Gastroesophageal sphincter (tissue), 4 donors: ENCODE results near the gene SCIMP. TPM values are rescaled to one million over a fixed set of nuclear protein-coding genes. Genes with fewer than 3 reads are reported as not detected.
"Not testable (repeated sequence)": the region's sequence is repeated elsewhere in the genome, so short reads cannot be mapped to it uniquely, and the experiment has no call there.

ENCODE experiments used
- ATAC-seq: fragments of 150-250 bp; one replicate; pipeline ENCODE4 v1.9.1; 2016; ENCODE audit warnings: mild to moderate bottlenecking, moderate library complexity
- H3K27ac ChIP-seq, 4 donors: fragments of 200-600 bp; sonication (generic) in 3 of 4; 1 replicate in 3 of 4; 2 replicates in 1 of 4; pipeline ENCODE4 v1.5.1; 2016 to 2019
- H3K27me3 ChIP-seq: fragments of 200-600 bp; sonication (generic); one replicate; pipeline ENCODE4 v1.5.1; 2019
- H3K36me3 ChIP-seq, 2 donors: fragments of 200-600 bp; sonication (generic); one replicate each; pipeline ENCODE4 v1.5.1; 2019; ENCODE audit warnings: control low read depth in 1 of 2
- H3K4me1 ChIP-seq, 3 donors: fragments of 200-600 bp; sonication (generic); 1 replicate in 2 of 3; 2 replicates in 1 of 3; pipeline ENCODE4 v1.5.1; 2016 to 2019; ENCODE audit warnings: control low read depth in 2 of 3
- H3K4me3 ChIP-seq, 2 donors: fragments of 200-600 bp; sonication (generic); one replicate each; pipeline ENCODE4 v1.5.1; 2019; ENCODE audit warnings: mild to moderate bottlenecking in 1 of 2, moderate library complexity in 1 of 2
- H3K9me3 ChIP-seq, 3 donors: fragments of 200-600 bp; sonication (generic); one replicate each; pipeline ENCODE4 v1.5.1; 2017 to 2019; ENCODE audit warnings: control low read depth in 2 of 3
- EP300 ChIP-seq: sonication (generic); formaldehyde crosslinking; IDR thresholded peaks from one replicate; pipeline ENCODE4 v1.6.1; 2017; ENCODE audit warnings: antibody characterized with exemption, mild to moderate bottlenecking
- POLR2A ChIP-seq, 2 donors: fragments of 450-650 bp; IDR thresholded peaks; one replicate each; pipeline ENCODE4 v1.6.1; 2017; ENCODE audit warnings: antibody characterized with exemption in 2 of 2, mild to moderate bottlenecking in 2 of 2, moderate library complexity in 1 of 2
- POLR2AphosphoS5 ChIP-seq: sonication (generic); formaldehyde crosslinking; IDR thresholded peaks from one replicate; pipeline ENCODE4 v1.6.1; 2017; ENCODE audit warnings: antibody characterized with exemption
- WGBS, 2 donors: methylation state at CpG; one replicate each; pipeline ENCODE4 v1.1.5; 2018; ENCODE audit warnings: low coverage in 1 of 2; 5-methylcytosine and 5-hydroxymethylcytosine counted together
- total RNA-seq, 4 donors: library from RNA; depleted of rRNA; stranded (reverse); fragments of >200 nt; gene quantifications; one replicate each; pipeline ENCODE4 v1.1.0, GENCODE V29; 2016
- TF ChIP-seq, protein P1 (sequence below), 4 experiments: fragments of 200-600 bp in 2 of 4; fragments of 450-650 bp in 2 of 4; sonication (generic) in 1 of 4; IDR thresholded peaks; one replicate each; pipeline ENCODE4 v1.5.1; 2017 to 2019; ENCODE audit warnings: antibody characterized with exemption in 4 of 4, mild to moderate bottlenecking in 2 of 4, moderate library complexity in 2 of 4

Gene SCIMP
- total RNA-seq, 4 donors from 2014 or later, result 0.49 to 2.2 (median 1.9) TPM; not detected in 1

DNA sequence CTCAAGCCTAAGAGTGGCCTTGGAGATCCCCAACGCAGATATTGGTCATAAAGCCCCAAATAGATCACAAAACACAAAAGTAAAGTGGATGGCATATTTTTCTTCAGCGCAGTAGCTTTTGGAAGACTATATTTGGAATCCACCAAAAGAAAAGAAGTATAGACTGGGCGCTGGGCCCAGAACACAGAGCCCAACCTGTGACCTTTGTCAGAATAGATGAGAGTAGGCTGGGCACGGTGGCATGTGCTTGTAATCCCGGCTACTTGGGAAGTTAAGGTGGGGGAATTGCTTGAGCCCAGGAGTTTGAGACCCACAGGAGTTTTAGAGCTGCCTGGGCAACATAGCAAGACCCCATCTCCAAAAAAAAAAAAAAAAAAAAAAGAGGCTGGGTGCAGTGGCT, 14.6 kb downstream of the SCIMP start:
- WGBS, 2 donors, result 65 to 72% methylated on average over 3 to 5 of the region's 5 CpGs
- peaks cover 0 to 6% (median 0%) of the 10 kb centered on the region in 3 donors for H3K4me1 ChIP-seq
- no peak for ATAC-seq
- H3K9me3 ChIP-seq, result no peaks in the 10 kb centered on the region
- no peaks in the 10 kb centered on the region for H3K27me3 ChIP-seq
- H3K36me3 ChIP-seq, result peaks cover 0 to 76% of the 10 kb centered on the region in 2 donors
- peak overlapping the region in 1 of 4 donors; percentile 24 for H3K27ac ChIP-seq
- H3K4me3 ChIP-seq, result no peak overlapping the region
- no peak for TF ChIP-seq POLR2AphosphoS5
- no peak for TF ChIP-seq EP300
- TF ChIP-seq, protein P1, sequence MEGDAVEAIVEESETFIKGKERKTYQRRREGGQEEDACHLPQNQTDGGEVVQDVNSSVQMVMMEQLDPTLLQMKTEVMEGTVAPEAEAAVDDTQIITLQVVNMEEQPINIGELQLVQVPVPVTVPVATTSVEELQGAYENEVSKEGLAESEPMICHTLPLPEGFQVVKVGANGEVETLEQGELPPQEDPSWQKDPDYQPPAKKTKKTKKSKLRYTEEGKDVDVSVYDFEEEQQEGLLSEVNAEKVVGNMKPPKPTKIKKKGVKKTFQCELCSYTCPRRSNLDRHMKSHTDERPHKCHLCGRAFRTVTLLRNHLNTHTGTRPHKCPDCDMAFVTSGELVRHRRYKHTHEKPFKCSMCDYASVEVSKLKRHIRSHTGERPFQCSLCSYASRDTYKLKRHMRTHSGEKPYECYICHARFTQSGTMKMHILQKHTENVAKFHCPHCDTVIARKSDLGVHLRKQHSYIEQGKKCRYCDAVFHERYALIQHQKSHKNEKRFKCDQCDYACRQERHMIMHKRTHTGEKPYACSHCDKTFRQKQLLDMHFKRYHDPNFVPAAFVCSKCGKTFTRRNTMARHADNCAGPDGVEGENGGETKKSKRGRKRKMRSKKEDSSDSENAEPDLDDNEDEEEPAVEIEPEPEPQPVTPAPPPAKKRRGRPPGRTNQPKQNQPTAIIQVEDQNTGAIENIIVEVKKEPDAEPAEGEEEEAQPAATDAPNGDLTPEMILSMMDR (IDR thresholded peaks at IDR 0.05), result no peak
- TF ChIP-seq POLR2A (IDR thresholded peaks at IDR 0.05), result no peak

DNA sequence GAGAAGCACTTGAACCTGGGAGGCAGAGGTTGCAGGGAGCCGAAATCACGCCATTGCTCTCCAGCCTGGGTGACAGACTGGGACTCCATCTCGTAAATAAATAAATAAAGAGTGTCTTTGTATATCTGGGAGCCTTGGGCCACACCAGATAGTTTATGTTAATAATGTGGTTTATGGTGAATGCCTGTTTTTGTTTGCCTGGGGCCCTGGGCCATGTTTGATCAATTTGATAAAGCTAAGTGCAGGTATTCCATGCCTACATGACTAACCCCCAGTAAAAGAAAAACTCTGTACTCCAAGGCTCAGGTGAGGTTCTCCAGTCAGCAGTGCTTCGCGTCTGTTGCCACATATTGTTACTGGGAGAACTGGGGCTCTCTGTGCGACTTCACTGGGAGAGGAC, 15.1 kb downstream of the SCIMP start:
- no peaks in the 10 kb centered on the region for H3K27me3 ChIP-seq
- no peak overlapping the region for H3K4me3 ChIP-seq
- H3K27ac ChIP-seq, result peak overlapping the region in 1 of 4 donors; percentile 24
- peaks cover 0 to 76% of the 10 kb centered on the region in 2 donors for H3K36me3 ChIP-seq
- peaks cover 0 to 6% (median 0%) of the 10 kb centered on the region in 3 donors for H3K4me1 ChIP-seq
- H3K9me3 ChIP-seq, result no peaks in the 10 kb centered on the region
- no peak for ATAC-seq
- TF ChIP-seq POLR2A (IDR thresholded peaks at IDR 0.05) (no peak), POLR2AphosphoS5 (no peak), EP300 (no peak)
- TF ChIP-seq, protein P1 (IDR thresholded peaks at IDR 0.05), result no peak
- 94 to 100% methylated on average over 2 to 3 of the region's 6 CpGs for WGBS, 2 donors

DNA sequence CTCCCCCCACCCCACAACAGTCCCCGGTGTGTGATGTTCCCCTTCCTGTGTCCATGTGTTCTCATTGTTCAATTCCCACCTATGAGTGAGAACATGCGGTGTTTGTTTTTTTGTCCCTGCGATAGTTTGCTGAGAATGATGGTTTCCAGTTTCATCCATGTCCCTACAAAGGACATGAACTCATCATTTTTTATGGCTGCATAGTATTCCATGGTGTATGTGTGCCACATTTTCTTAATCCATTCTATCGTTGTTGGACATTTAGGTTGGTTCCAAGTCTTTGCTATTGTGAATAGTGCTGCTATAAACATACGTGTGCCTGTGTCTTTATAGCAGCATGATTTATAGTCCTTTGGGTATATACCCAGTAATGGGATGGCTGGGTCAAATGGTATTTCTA, 17.1 kb downstream of the SCIMP start:
- WGBS, 2 donors, result 94 to 98% methylated on average over 2 to 4 of the region's 5 CpGs
- not testable (repeated sequence) for ATAC-seq, H3K27me3 ChIP-seq, H3K9me3 ChIP-seq, H3K4me3 ChIP-seq, H3K27ac ChIP-seq, H3K4me1 ChIP-seq
- H3K36me3 ChIP-seq, result peaks cover 0 to 72% of the 10 kb centered on the region in 2 donors

DNA sequence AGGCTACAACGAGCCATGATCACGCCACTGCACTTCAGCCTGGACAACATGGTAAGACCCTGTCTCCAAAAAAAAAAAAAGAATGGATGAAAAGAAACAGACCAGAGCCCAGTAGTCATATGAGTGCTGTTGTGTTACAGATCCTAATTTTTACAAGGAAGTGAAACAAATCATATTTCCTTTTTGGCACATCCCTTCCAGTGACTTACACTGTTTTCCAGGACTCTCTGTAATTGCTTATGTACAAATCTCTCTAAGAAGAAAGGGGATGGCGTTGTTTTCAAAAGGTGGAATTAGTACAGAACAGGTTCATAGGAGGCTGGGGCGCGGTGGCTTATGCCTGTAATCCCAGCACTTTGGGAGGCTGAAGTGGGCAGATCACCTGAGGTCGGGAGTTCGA, 23.2 kb downstream of the SCIMP start:
- Histone ChIP-seq H3K9me3 (no peaks in the 10 kb centered on the region), H3K4me3 (no peak overlapping the region), H3K36me3 (peaks cover 0 to 60% of the 10 kb centered on the region in 2 donors), H3K4me1 (no peaks in the 10 kb centered on the region), H3K27ac (no peak overlapping the region), H3K27me3 (no peaks in the 10 kb centered on the region)
- 97 to 100% methylated on average over 3 to 7 of the region's 7 CpGs for WGBS, 2 donors
- no peak for ATAC-seq
- TF ChIP-seq POLR2A (IDR thresholded peaks at IDR 0.05) (no peak), EP300 (no peak), POLR2AphosphoS5 (no peak)
- TF ChIP-seq, protein P1 (IDR thresholded peaks at IDR 0.05), result no peak

DNA sequence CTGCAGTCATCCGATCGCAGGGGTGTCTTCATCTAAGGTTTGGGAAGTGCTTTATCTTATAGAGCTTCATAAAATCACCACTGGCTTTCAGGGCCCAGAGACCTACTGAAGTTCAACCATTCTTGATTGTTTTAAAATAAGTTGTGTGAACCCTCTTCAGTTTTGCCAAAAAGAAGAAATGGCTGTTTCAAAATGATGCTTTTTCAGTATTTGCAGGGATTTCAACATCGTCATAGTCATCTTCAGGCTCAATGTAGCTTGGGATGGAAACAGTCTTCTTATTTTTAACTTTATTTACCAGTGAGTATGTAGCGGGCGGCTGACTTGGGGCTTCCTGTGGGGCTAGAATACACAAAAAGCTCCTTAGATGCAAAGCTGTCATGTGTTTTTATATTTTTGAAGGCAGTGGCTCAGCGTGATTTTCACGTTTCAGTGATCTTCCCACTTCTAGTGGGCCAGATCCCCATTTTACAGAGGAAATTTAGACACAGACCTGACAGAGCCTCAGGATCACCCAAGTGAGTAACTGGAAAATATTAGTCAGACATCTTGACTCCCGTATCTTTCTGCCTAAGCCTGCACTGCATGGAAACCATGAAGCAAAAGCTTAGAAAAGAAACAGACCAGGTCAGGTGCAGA, 23.9 kb downstream of the SCIMP start:
- Histone ChIP-seq H3K36me3 (peaks cover 0 to 53% of the 10 kb centered on the region in 2 donors), H3K4me3 (no peak overlapping the region), H3K9me3 (no peaks in the 10 kb centered on the region), H3K27me3 (no peaks in the 10 kb centered on the region), H3K27ac (no peak overlapping the region), H3K4me1 (no peaks in the 10 kb centered on the region)
- no peak for ATAC-seq
- WGBS, 2 donors, result 71 to 78% methylated on average over 7 to 8 of the region's 8 CpGs
- TF ChIP-seq EP300 (no peak), POLR2A (IDR thresholded peaks at IDR 0.05) (no peak), POLR2AphosphoS5 (no peak)
- TF ChIP-seq, protein P1 (IDR thresholded peaks at IDR 0.05), result no peak
